Cardiac muscle cell (in vitro differentiated cells and primary cell): ENCODE results near the gene GNG4. TPM values are rescaled to one million over a fixed set of nuclear protein-coding genes. Genes with fewer than 3 reads are reported as not detected.
A peak's percentile ranks its signal among the peaks of the same experiment; 100 is the strongest.
"Not testable (repeated sequence)": the region's sequence is repeated elsewhere in the genome, so short reads cannot be mapped to it uniquely, and the experiment has no call there.

Source experiments
- DNase-seq, 2 donors: peaks; one replicate each; pipeline versions ENCODE4 v3.0.0 to v3.0.0-alpha.2; 2010 to 2017; ENCODE audit warnings: low read depth in 1 of 2, low spot score in 1 of 2
- H3K27ac ChIP-seq: fragments of 200-600 bp; sonication (generic); 2 replicates; pipeline ENCODE4 v1.5.1; 2016
- H3K27me3 ChIP-seq: fragments of 200-600 bp; sonication (generic); 2 replicates; pipeline ENCODE4 v1.6.0; 2016; ENCODE audit warnings: control low read depth
- H3K36me3 ChIP-seq: fragments of 200-600 bp; sonication (generic); 2 replicates; pipeline ENCODE4 v1.5.1; 2016; ENCODE audit warnings: control low read depth
- H3K4me1 ChIP-seq: fragments of 200-600 bp; sonication (generic); 2 replicates; pipeline ENCODE4 v1.8.1; 2017; ENCODE audit warnings: low read depth, mild to moderate bottlenecking, mixed run types
- H3K4me3 ChIP-seq: fragments of 200-600 bp; sonication (generic); 2 replicates; pipeline ENCODE4 v1.5.1; 2016; ENCODE audit warnings: mild to moderate bottlenecking
- H3K9me3 ChIP-seq: fragments of 200-600 bp; sonication (generic); 2 replicates; pipeline ENCODE4 v1.5.1; 2017; ENCODE audit warnings: low read depth, mild to moderate bottlenecking, control low read depth
- polyA plus RNA-seq: library from polyadenylated mRNA; unstranded; fragments of >200 nt; fragmentation: Nextera tagmentation; extraction: Ambion mirVana; gene quantifications from 2 replicates; pipeline ENCODE4 v1.2.1, GENCODE V29; 2016
- total RNA-seq: library from RNA; depleted of rRNA; stranded (reverse); fragments of >200 nt; gene quantifications from 2 replicates; pipeline ENCODE4 v1.2.3, GENCODE V29; 2016
- TF ChIP-seq, protein P1 (sequence below): IDR thresholded peaks from 2 replicates; pipeline ENCODE4 v1.5.1; 2012; ENCODE audit warnings: low read depth, mild to moderate bottlenecking, low read length

Gene GNG4
- total and polyA plus RNA-seq, 2 experiments from 2014 or later, result 0.24 TPM; not detected in 1

- TF ChIP-seq, protein P1, sequence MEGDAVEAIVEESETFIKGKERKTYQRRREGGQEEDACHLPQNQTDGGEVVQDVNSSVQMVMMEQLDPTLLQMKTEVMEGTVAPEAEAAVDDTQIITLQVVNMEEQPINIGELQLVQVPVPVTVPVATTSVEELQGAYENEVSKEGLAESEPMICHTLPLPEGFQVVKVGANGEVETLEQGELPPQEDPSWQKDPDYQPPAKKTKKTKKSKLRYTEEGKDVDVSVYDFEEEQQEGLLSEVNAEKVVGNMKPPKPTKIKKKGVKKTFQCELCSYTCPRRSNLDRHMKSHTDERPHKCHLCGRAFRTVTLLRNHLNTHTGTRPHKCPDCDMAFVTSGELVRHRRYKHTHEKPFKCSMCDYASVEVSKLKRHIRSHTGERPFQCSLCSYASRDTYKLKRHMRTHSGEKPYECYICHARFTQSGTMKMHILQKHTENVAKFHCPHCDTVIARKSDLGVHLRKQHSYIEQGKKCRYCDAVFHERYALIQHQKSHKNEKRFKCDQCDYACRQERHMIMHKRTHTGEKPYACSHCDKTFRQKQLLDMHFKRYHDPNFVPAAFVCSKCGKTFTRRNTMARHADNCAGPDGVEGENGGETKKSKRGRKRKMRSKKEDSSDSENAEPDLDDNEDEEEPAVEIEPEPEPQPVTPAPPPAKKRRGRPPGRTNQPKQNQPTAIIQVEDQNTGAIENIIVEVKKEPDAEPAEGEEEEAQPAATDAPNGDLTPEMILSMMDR, result no peak
- peak; percentile 65 to 90 for DNase-seq
- H3K9me3 ChIP-seq, result no peaks in the 10 kb centered on the region
- peak overlapping the region; percentile 43 for H3K4me3 ChIP-seq
- peaks cover 58% of the 10 kb centered on the region for H3K27me3 ChIP-seq
- no peaks in the 10 kb centered on the region for H3K36me3 ChIP-seq
- peaks cover 6% of the 10 kb centered on the region for H3K4me1 ChIP-seq
- no peak overlapping the region for H3K27ac ChIP-seq
These were observed 623 bp downstream of the GNG4 start for GRCh38 chr1:235648954-235649367.

DNA sequence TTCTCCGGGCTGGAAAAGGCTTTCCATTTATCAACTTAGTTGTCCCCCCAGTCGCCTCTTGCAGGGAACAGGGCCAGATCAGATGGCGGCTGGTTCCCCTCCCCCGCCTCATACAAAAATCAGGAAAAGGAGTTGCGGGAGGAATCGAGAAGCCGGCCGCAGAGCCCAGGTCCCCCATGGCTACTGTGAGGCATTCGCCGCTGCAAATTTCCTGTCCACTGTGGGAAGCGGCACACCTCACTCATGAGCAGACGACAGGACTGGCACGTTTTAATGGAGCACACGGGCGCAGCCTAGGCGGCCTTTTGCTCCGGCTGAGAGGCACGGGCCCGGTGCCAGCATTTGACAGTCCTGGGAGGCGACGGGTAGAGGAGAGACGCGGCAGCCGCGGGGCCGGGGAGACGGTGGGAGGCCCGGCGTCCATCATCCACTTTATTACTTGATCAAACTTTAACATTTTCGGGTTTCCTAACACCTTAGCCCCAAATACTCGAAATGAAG is 1.1 kb downstream of the GNG4 start:
- Histone ChIP-seq H3K27me3 (peaks cover 58% of the 10 kb centered on the region), H3K4me1 (peaks cover 6% of the 10 kb centered on the region), H3K4me3 (peak overlapping the region; percentile 18), H3K27ac (no peak overlapping the region), H3K36me3 (no peaks in the 10 kb centered on the region), H3K9me3 (no peaks in the 10 kb centered on the region)
- TF ChIP-seq, protein P1, result no peak
- DNase-seq, result peak in 1 of 2 donors; percentile 70

DNA sequence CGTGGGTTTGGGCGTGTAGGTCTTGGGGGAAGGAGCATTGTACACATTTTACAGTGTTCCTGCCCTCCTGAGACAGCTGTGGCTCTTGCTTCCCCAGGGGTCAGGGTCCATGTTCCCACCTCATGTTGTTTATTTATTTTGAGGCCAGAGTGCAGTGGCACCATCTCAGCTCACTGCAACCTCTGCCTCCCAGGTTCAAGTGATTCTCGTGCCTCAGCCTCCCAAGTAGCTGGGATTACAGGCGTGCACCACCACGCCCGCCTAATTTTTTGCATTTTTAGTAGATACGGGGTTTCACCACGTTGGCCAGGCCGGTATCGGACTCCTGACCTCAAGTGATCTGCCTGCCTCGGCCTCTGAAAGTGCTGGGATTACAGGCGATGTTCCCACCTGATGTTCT is 2.0 kb downstream of the GNG4 start:
- H3K4me3 ChIP-seq, H3K4me1 ChIP-seq, H3K27ac ChIP-seq, DNase-seq, H3K9me3 ChIP-seq, H3K36me3 ChIP-seq: not testable (repeated sequence)
- peaks cover 53% of the 10 kb centered on the region for H3K27me3 ChIP-seq

GRCh38 chr1:235646463-235646862 is 3.1 kb downstream of the GNG4 start:
- Histone ChIP-seq H3K27me3 (peaks cover 42% of the 10 kb centered on the region), H3K4me1 (peaks cover 6% of the 10 kb centered on the region), H3K4me3 (no peak overlapping the region), H3K36me3 (no peaks in the 10 kb centered on the region), H3K9me3 (no peaks in the 10 kb centered on the region), H3K27ac (no peak overlapping the region)
- no peak for DNase-seq
- TF ChIP-seq, protein P1, result no peak

GRCh38 chr1:235644693-235645305 is 4.8 kb downstream of the GNG4 start:
- DNase-seq, result no peak
- H3K9me3 ChIP-seq, result no peaks in the 10 kb centered on the region
- H3K27me3 ChIP-seq, result peaks cover 25% of the 10 kb centered on the region
- H3K27ac ChIP-seq, result no peak overlapping the region
- peaks cover 6% of the 10 kb centered on the region for H3K4me1 ChIP-seq
- TF ChIP-seq, protein P1, result no peak
- H3K4me3 ChIP-seq, result no peak overlapping the region
- no peaks in the 10 kb centered on the region for H3K36me3 ChIP-seq

- peaks cover 19% of the 10 kb centered on the region for H3K27me3 ChIP-seq
- H3K36me3 ChIP-seq, result no peaks in the 10 kb centered on the region
- no peak for DNase-seq
- TF ChIP-seq, protein P1, result no peak
- H3K4me3 ChIP-seq, result no peak overlapping the region
- H3K9me3 ChIP-seq, result no peaks in the 10 kb centered on the region
- H3K27ac ChIP-seq, result no peak overlapping the region
- peaks cover 6% of the 10 kb centered on the region for H3K4me1 ChIP-seq
These were observed 5.5 kb downstream of the GNG4 start for GRCh38 chr1:235643837-235644692.
